Measurements from ENCODE around the gene GRIPAP1. TPM values are rescaled to one million over a fixed set of nuclear protein-coding genes. Genes with fewer than 3 reads are reported as not detected.
"Not testable (repeated sequence)": the region's sequence is repeated elsewhere in the genome, so short reads cannot be mapped to it uniquely, and the experiment has no call there.

GRIPAP1 gene
- total RNA-seq, 1 donor from 2014 or later = 20.7 TPM

DNA sequence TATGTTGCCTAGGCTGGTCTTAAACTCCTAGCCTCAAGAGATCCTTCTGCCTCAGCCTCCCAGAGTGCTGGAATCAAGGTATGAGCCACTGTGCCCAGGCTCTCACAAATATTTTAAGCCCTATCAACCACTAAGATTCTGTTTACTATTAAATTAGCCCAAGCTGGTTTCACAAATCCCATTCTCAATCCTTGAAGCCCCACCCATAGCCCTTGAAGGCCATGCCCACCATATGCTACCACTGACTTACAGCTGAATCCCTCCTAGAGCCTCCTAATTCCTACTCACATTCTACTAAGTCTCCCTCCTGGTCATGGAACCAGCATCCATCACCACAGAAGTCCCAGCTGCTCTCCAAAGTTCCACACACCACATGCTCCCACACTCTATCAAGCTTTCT lies 9.7 kb downstream of the GRIPAP1 start:
- Histone ChIP-seq H3K27me3 (ENCODE audit: low read depth) (no peaks in the 10 kb centered on the region), H3K4me1 (no peaks in the 10 kb centered on the region), H3K4me3 (no peak overlapping the region), H3K9me3 (replicated peaks) (no peaks in the 10 kb centered on the region), H3K27ac (replicated peaks) (no peak overlapping the region), H3K36me3 (peaks cover 24% of the 10 kb centered on the region)
- DNase-seq = no peak
- TF ChIP-seq, protein P1, sequence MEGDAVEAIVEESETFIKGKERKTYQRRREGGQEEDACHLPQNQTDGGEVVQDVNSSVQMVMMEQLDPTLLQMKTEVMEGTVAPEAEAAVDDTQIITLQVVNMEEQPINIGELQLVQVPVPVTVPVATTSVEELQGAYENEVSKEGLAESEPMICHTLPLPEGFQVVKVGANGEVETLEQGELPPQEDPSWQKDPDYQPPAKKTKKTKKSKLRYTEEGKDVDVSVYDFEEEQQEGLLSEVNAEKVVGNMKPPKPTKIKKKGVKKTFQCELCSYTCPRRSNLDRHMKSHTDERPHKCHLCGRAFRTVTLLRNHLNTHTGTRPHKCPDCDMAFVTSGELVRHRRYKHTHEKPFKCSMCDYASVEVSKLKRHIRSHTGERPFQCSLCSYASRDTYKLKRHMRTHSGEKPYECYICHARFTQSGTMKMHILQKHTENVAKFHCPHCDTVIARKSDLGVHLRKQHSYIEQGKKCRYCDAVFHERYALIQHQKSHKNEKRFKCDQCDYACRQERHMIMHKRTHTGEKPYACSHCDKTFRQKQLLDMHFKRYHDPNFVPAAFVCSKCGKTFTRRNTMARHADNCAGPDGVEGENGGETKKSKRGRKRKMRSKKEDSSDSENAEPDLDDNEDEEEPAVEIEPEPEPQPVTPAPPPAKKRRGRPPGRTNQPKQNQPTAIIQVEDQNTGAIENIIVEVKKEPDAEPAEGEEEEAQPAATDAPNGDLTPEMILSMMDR (IDR thresholded peaks at IDR 0.05; ENCODE audit: borderline replicate concordance) = no peak
- intact Hi-C loops (cut with micrococcal nuclease) = no loop called here

DNA sequence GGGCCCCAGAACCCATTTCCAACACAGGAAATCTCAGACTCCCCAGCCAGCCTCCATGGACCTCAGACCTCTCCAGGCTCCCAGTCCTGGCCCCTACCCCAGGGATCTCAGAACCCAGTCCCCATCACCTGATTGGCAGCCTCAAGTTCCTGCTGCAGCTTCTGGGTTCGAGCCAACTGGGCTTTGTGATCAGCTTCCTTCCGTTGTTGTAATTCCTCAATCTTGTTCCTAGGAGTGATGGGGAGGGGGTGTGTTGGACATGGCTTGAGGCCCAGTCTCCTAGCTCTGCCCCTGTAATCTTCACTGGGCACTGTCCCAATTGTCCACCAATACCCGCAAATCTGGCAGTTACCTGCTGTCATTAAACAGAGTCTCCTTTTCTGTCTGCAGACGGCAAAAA lies 12.6 kb downstream of the GRIPAP1 start:
- Histone ChIP-seq H3K27me3 (ENCODE audit: low read depth) (no peaks in the 10 kb centered on the region), H3K27ac (replicated peaks) (no peak overlapping the region), H3K36me3 (peaks cover 22% of the 10 kb centered on the region), H3K4me1 (no peaks in the 10 kb centered on the region), H3K4me3 (no peak overlapping the region), H3K9me3 (replicated peaks) (no peaks in the 10 kb centered on the region)
- intact Hi-C loops (cut with micrococcal nuclease) = no loop called here
- DNase-seq = no peak
- TF ChIP-seq, protein P1 (IDR thresholded peaks at IDR 0.05; ENCODE audit: borderline replicate concordance) = no peak

DNA sequence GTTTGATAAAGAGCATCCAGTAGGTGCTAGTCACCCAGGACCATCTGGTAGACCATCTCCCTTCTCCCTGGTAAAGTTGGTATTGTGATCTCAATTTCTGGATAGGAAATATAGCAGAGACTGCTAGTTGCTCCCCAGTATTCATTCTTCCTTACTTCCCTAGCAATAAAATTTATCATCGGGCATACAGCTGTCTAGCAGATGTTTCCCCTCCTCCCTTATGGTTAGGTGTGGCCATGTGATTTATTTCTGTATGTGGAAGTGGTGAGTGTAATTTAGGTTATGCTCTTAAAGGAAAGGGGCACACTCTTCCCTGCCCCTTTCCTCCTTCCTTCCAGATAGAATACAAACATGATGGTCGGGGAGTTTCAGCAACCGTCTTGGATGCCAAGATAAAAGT lies 18.2 kb downstream of the GRIPAP1 start:
- Histone ChIP-seq H3K36me3 (peaks cover 43% of the 10 kb centered on the region), H3K4me1 (no peaks in the 10 kb centered on the region), H3K4me3 (no peak overlapping the region), H3K9me3 (replicated peaks) (no peaks in the 10 kb centered on the region), H3K27me3 (ENCODE audit: low read depth) (no peaks in the 10 kb centered on the region), H3K27ac (replicated peaks) (no peak overlapping the region)
- TF ChIP-seq, protein P1 (IDR thresholded peaks at IDR 0.05; ENCODE audit: borderline replicate concordance) = no peak
- intact Hi-C loops (cut with micrococcal nuclease) = no loop called here
- DNase-seq = no peak

GRCh38 chrX:48983081-48983480 lies 19.0 kb downstream of the GRIPAP1 start:
- intact Hi-C loops (cut with micrococcal nuclease) = no loop called here
- Histone ChIP-seq H3K27me3 (ENCODE audit: low read depth) (no peaks in the 10 kb centered on the region), H3K27ac (replicated peaks) (no peak overlapping the region), H3K9me3 (replicated peaks) (no peaks in the 10 kb centered on the region), H3K4me3 (no peak overlapping the region), H3K4me1 (no peaks in the 10 kb centered on the region), H3K36me3 (peaks cover 43% of the 10 kb centered on the region)
- TF ChIP-seq, protein P1 (IDR thresholded peaks at IDR 0.05; ENCODE audit: borderline replicate concordance) = no peak
- no peak for DNase-seq

DNA sequence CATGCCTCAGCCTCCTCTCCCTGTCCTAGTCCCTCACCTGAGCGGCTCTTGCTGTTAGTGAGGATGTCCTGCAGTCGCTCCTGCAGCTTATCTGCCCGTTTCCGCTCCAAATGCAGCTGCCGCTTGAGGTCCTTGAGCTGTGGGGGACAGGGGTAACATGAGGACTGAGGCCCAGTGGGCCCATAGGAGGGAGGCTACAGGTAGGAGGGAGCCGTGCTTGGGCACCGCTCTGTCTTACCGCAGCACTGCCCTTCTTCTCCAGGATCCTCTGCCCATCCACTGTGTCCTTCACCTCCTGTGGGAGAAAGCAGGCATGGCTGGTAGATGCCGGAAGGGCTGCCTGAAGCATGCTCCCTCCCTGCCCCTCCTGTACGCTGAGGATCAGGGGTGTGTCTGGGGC lies 20.9 kb downstream of the GRIPAP1 start:
- Histone ChIP-seq H3K27me3 (ENCODE audit: low read depth) (no peaks in the 10 kb centered on the region), H3K27ac (replicated peaks) (no peak overlapping the region), H3K9me3 (replicated peaks) (no peaks in the 10 kb centered on the region), H3K36me3 (peaks cover 53% of the 10 kb centered on the region), H3K4me3 (no peak overlapping the region), H3K4me1 (no peaks in the 10 kb centered on the region)
- DNase-seq = no peak
- TF ChIP-seq, protein P1 (IDR thresholded peaks at IDR 0.05; ENCODE audit: borderline replicate concordance) = no peak
- intact Hi-C loops (cut with micrococcal nuclease) = no loop called here

DNA sequence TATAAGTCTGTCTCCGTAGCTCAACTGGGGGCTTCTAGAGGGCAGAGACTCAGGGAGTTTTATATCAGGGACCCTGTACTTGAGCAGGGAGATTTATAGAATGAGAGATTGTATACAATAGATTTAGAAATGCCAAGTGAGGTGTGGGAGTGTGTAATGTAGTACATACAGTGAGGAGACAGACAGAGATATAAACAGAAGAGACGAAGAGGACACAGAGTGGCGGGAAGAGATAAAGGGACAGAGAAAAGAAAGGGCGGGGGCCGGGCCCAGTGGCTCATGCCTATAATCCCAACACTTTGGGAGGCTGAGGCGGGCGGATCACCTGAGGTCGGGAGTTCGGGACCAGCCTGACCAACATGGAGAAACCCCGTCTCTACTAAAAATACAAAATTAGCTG lies 21.7 kb downstream of the GRIPAP1 start:
- H3K27ac ChIP-seq (replicated peaks); H3K27me3 ChIP-seq (ENCODE audit: low read depth); DNase-seq; H3K4me1 ChIP-seq; intact Hi-C loops (cut with micrococcal nuclease); H3K4me3 ChIP-seq; H3K9me3 ChIP-seq (replicated peaks): not testable (repeated sequence)
- H3K36me3 ChIP-seq = peaks cover 55% of the 10 kb centered on the region

All from left ventricle myocardium inferior (tissue), 1 donor.